ENCODE data around the gene PTPRF.

DNA sequence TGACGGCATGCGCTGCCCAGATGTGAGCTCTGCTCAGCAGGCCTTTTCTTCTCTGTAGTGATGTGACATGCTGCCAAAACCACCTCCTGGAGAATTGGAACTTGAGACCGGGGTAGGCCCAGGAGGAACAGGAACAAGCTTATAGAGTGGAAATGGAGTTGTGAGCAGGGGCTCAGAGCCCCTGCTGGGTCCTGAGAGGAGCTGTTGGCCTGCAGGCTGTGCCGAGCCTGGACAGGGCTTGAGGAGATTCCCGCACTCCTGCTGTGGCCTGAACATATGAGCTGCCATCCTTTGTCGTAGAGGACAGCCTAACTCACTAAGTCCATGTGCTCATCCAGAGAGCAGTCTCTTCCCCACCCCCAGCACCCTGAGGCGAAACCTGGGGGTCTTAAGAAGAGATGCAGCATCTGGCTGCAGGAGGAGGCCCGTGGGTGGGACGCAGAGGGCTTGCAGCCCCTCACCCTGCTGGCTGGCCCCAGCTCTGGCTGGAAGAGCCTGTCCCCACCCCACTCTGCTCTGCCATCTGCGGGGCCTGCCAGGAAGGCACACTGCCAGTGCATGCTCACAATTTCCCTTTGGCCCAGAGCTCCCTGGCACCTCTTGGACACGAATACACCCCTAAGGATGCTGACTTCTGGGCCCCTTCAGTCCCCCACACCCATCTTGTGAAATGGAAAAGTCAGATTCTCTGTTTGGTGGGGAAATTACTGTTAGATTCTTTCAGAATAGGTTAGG lies 42.5 kb downstream of the PTPRF start:
- TF ChIP-seq, protein P1, sequence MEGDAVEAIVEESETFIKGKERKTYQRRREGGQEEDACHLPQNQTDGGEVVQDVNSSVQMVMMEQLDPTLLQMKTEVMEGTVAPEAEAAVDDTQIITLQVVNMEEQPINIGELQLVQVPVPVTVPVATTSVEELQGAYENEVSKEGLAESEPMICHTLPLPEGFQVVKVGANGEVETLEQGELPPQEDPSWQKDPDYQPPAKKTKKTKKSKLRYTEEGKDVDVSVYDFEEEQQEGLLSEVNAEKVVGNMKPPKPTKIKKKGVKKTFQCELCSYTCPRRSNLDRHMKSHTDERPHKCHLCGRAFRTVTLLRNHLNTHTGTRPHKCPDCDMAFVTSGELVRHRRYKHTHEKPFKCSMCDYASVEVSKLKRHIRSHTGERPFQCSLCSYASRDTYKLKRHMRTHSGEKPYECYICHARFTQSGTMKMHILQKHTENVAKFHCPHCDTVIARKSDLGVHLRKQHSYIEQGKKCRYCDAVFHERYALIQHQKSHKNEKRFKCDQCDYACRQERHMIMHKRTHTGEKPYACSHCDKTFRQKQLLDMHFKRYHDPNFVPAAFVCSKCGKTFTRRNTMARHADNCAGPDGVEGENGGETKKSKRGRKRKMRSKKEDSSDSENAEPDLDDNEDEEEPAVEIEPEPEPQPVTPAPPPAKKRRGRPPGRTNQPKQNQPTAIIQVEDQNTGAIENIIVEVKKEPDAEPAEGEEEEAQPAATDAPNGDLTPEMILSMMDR (IDR thresholded peaks at IDR 0.05; ENCODE audit: insufficient read depth, low read length, poor library complexity, severe bottlenecking), result no peak
- TF ChIP-seq EZH2phosphoT487 (conservative IDR thresholded peaks at IDR 0.05; ENCODE audit: low read length), result no peak
